ENCODE results near the gene KCNIP4.

The KCNIP4 gene

GRCh38 chr4:21554066-21554465, 394.5 kb downstream of the KCNIP4 start:
- no peak for DNase-seq

GRCh38 chr4:21552455-21552854, 396.1 kb downstream of the KCNIP4 start:
- DNase-seq, result no peak

- DNase-seq, result no peak
Observed at GRCh38 chr4:21544955-21545354, 403.6 kb downstream of the KCNIP4 start.

GRCh38 chr4:21544415-21544814, 404.2 kb downstream of the KCNIP4 start:
- DNase-seq, result no peak

- DNase-seq, result no peak
Observed at GRCh38 chr4:21543514-21543913, 405.1 kb downstream of the KCNIP4 start.

- DNase-seq, result no peak
Observed at GRCh38 chr4:21535898-21536297, 412.7 kb downstream of the KCNIP4 start.

- no peak for DNase-seq
Observed at GRCh38 chr4:21531048-21531447, 417.5 kb downstream of the KCNIP4 start.

GRCh38 chr4:21529214-21529613, 419.4 kb downstream of the KCNIP4 start:
- DNase-seq, result no peak

- DNase-seq, result no peak
Observed at GRCh38 chr4:21522296-21522695, 426.3 kb downstream of the KCNIP4 start.

- no peak for DNase-seq
Observed at GRCh38 chr4:21517126-21517859, 431.3 kb downstream of the KCNIP4 start.

GRCh38 chr4:21514022-21514694, 434.4 kb downstream of the KCNIP4 start:
- no peak for DNase-seq

- DNase-seq, result no peak
Observed at GRCh38 chr4:21512353-21512752, 436.2 kb downstream of the KCNIP4 start.

GRCh38 chr4:21507439-21507838, 441.1 kb downstream of the KCNIP4 start:
- DNase-seq, result no peak

- no peak for DNase-seq
Observed at GRCh38 chr4:21490682-21491081, 457.9 kb downstream of the KCNIP4 start.

- no peak for DNase-seq
Observed at GRCh38 chr4:21476757-21477156, 471.8 kb downstream of the KCNIP4 start.

- no peak for DNase-seq
Observed at GRCh38 chr4:21474195-21474594, 474.4 kb downstream of the KCNIP4 start.

GRCh38 chr4:21470535-21470934, 478.0 kb downstream of the KCNIP4 start:
- DNase-seq, result no peak

GRCh38 chr4:21469438-21470300, 478.9 kb downstream of the KCNIP4 start:
- no peak for DNase-seq

GRCh38 chr4:21467551-21467950, 481.0 kb downstream of the KCNIP4 start:
- no peak for DNase-seq

GRCh38 chr4:21457086-21457840, 491.3 kb downstream of the KCNIP4 start:
- DNase-seq, result no peak

GRCh38 chr4:21454831-21455230, 493.7 kb downstream of the KCNIP4 start:
- DNase-seq, result no peak

GRCh38 chr4:21454201-21454600, 494.4 kb downstream of the KCNIP4 start:
- DNase-seq, result no peak

- DNase-seq, result no peak
Observed at GRCh38 chr4:21452931-21453330, 495.6 kb downstream of the KCNIP4 start.
